GM23338 (cell line): ENCODE data around the gene HMGCS1. TPM values are rescaled to one million over a fixed set of nuclear protein-coding genes. Genes with fewer than 3 reads are reported as not detected.

Experiments
- ATAC-seq: fragments of 200-7000 bp; cut with Tn5 transposase; 3 replicates; pipeline ENCODE4 v1.9.1; 2020
- DNase-seq: peaks from one replicate; pipeline ENCODE4 v3.0.0-alpha.2; 2015; ENCODE audit warnings: low spot score
- H2AFZ ChIP-seq: fragments of 200-600 bp; sonication (generic); 2 replicates; pipeline ENCODE4 v1.8.0; 2016; ENCODE audit warnings: antibody characterized with exemption, mild to moderate bottlenecking, moderate library complexity
- H3F3A ChIP-seq: fragments of 200-600 bp; sonication (generic); replicated peaks from 2 replicates; pipeline ENCODE4 v1.8.0; 2017; ENCODE audit warnings: antibody characterized with exemption, mixed run types, low read depth
- H3K27ac ChIP-seq: fragments of 200-600 bp; sonication (generic); 2 replicates; pipeline ENCODE4 v1.6.1; 2016; ENCODE audit warnings: low read depth
- H3K27me3 ChIP-seq: fragments of 200-600 bp; sonication (generic); 2 replicates; pipeline ENCODE4 v1.8.0; 2016; ENCODE audit warnings: mild to moderate bottlenecking, mixed run types, moderate library complexity; ENCODE audit not compliant: insufficient read depth
- H3K36me3 ChIP-seq: fragments of 200-600 bp; sonication (generic); 2 replicates; pipeline ENCODE4 v1.8.0; 2016; ENCODE audit warnings: mild to moderate bottlenecking; ENCODE audit not compliant: insufficient read depth
- H3K4me1 ChIP-seq: fragments of 200-600 bp; sonication (generic); 2 replicates; pipeline ENCODE4 v1.8.0; 2016; ENCODE audit warnings: mild to moderate bottlenecking, moderate library complexity; ENCODE audit not compliant: insufficient read depth
- H3K4me2 ChIP-seq: fragments of 200-600 bp; sonication (generic); 2 replicates; pipeline ENCODE4 v1.7.1; 2017; ENCODE audit warnings: mixed run types
- H3K4me3 ChIP-seq: fragments of 200-600 bp; sonication (generic); 2 replicates; pipeline ENCODE4 v1.6.1; 2016; ENCODE audit warnings: mixed run types
- H3K79me2 ChIP-seq: fragments of 200-600 bp; sonication (generic); replicated peaks from 2 replicates; pipeline ENCODE4 v1.8.0; 2017; ENCODE audit warnings: mild to moderate bottlenecking; ENCODE audit not compliant: insufficient read depth
- H3K9me2 ChIP-seq: fragments of 200-600 bp; sonication (generic); 2 replicates; pipeline ENCODE4 v1.8.0; 2017; ENCODE audit not compliant: insufficient read depth
- H4K20me1 ChIP-seq: fragments of 200-600 bp; sonication (generic); replicated peaks from 2 replicates; pipeline ENCODE4 v1.8.0; 2017; ENCODE audit warnings: mild to moderate bottlenecking; ENCODE audit not compliant: insufficient read depth
- H3K27ac Mint-ChIP-seq: 2 replicates; pipeline ENCODE4 v1.8.0; 2020; ENCODE audit warnings: inconsistent platforms, mild to moderate bottlenecking, moderate library complexity, mixed read lengths
- H3K27me3 Mint-ChIP-seq: 3 replicates; pipeline ENCODE4 v1.8.0; 2022; ENCODE audit warnings: low read depth, mild to moderate bottlenecking, moderate library complexity, mixed read lengths, inconsistent platforms; ENCODE audit not compliant: insufficient read depth, poor library complexity
- H3K36me3 Mint-ChIP-seq: 3 replicates; pipeline ENCODE4 v1.8.0; 2021; ENCODE audit warnings: low read depth, mild to moderate bottlenecking, inconsistent platforms, moderate library complexity, mixed read lengths
- H3K4me1 Mint-ChIP-seq: 3 replicates; pipeline ENCODE4 v1.8.0; 2020; ENCODE audit warnings: mild to moderate bottlenecking, inconsistent platforms, mixed read lengths
- H3K4me3 Mint-ChIP-seq: 3 replicates; pipeline ENCODE4 v1.8.0; 2021; ENCODE audit warnings: moderate library complexity, mild to moderate bottlenecking, inconsistent platforms, mixed read lengths
- H3K9me3 Mint-ChIP-seq: 3 replicates; pipeline ENCODE4 v1.8.0; 2020; ENCODE audit warnings: moderate library complexity, mild to moderate bottlenecking, inconsistent platforms, mixed read lengths
- CREB1 ChIP-seq: fragments of 250-450 bp; sonication (Bioruptor Pico); IDR thresholded peaks from 2 replicates; pipeline ENCODE4 v1.5.0; 2020; ENCODE audit warnings: low read depth, mild to moderate bottlenecking, moderate library complexity
- CTCF ChIP-seq, 2 experiments: fragments of 200-600 bp in 1 of 2; sonication (generic) in 1 of 2; conservative IDR thresholded peaks; 2 replicates each; pipeline versions ENCODE4 v1.5.1 to v1.6.1; 2016 to 2017; ENCODE audit warnings: antibody characterized with exemption in 2 of 2, low read depth in 2 of 2, mild to moderate bottlenecking in 2 of 2, moderate library complexity in 1 of 2
- ETS1 ChIP-seq: IDR thresholded peaks from 2 replicates; pipeline ENCODE4 v1.6.1; 2016; ENCODE audit warnings: antibody characterized with exemption
- EZH2 ChIP-seq: fragments of 200-600 bp; sonication (generic); IDR thresholded peaks from one replicate; pipeline ENCODE4 v1.8.0; 2017; ENCODE audit warnings: antibody characterized with exemption, mild to moderate bottlenecking, low read depth; ENCODE audit not compliant: unreplicated experiment
- EZH2phosphoT487 ChIP-seq: fragments of 200-600 bp; sonication (generic); IDR thresholded peaks from one replicate; pipeline ENCODE4 v1.8.1; 2018; ENCODE audit warnings: antibody characterized with exemption; ENCODE audit not compliant: unreplicated experiment
- JUNB ChIP-seq: IDR thresholded peaks from one replicate; pipeline ENCODE4 v1.6.1; 2016; ENCODE audit warnings: antibody characterized with exemption; ENCODE audit not compliant: unreplicated experiment
- NANOG ChIP-seq: IDR thresholded peaks from 2 replicates; pipeline ENCODE4 v1.6.1; 2016; ENCODE audit warnings: antibody characterized with exemption, borderline replicate concordance
- POLR2AphosphoS5 ChIP-seq: IDR thresholded peaks from 2 replicates; pipeline ENCODE4 v1.6.1; 2016; ENCODE audit warnings: antibody characterized with exemption, low read depth
- REST ChIP-seq: IDR thresholded peaks from one replicate; pipeline ENCODE4 v1.6.1; 2018; ENCODE audit warnings: antibody characterized with exemption; ENCODE audit not compliant: unreplicated experiment
- STAT1 ChIP-seq: IDR thresholded peaks from one replicate; pipeline ENCODE4 v1.6.1; 2016; ENCODE audit warnings: antibody characterized with exemption; ENCODE audit not compliant: unreplicated experiment
- ZNF114 ChIP-seq: fragments of 250-450 bp; sonication (Bioruptor Pico); IDR thresholded peaks from 2 replicates; pipeline ENCODE4 v1.5.0; 2020; ENCODE audit warnings: mild to moderate bottlenecking, moderate library complexity
- ZNF331 ChIP-seq: fragments of 250-450 bp; sonication (Bioruptor Pico); IDR thresholded peaks from 2 replicates; pipeline ENCODE4 v1.5.0; 2020; ENCODE audit warnings: low read depth, mild to moderate bottlenecking, moderate library complexity
- ZNF462 ChIP-seq: fragments of 250-450 bp; sonication (Bioruptor Pico); IDR thresholded peaks from 2 replicates; pipeline ENCODE4 v1.5.0; 2020; ENCODE audit warnings: mild to moderate bottlenecking, moderate library complexity
- polyA plus RNA-seq: library from polyadenylated mRNA; unstranded; fragments of >200 nt; fragmentation: Nextera tagmentation; extraction: Ambion mirVana; gene quantifications from 2 replicates; pipeline ENCODE4 v1.2.1, GENCODE V29; 2016
- total RNA-seq: library from RNA; depleted of rRNA; stranded (reverse); fragments of >200 nt; shearing (Covaris generic); gene quantifications from 2 replicates; pipeline ENCODE4 v1.2.3, GENCODE V29; 2014

Gene HMGCS1
- total and polyA plus RNA-seq, 2 experiments from 2014 or later, result 172 to 278 TPM

- no peak for TF ChIP-seq CREB1 (CRISPR knock-in tag)
- TF ChIP-seq JUNB, result no peak
- no peak for TF ChIP-seq ZNF462
- TF ChIP-seq ZNF331 (CRISPR knock-in tag), result no peak
- no peak for TF ChIP-seq REST
- TF ChIP-seq NANOG, result no peak
- TF ChIP-seq POLR2AphosphoS5, result no peak
- no peak for TF ChIP-seq CTCF (conservative IDR thresholded peaks at IDR 0.05; ENCODE audit: low read depth in 2 of 2)
- no peak for TF ChIP-seq EZH2
- no peak for TF ChIP-seq STAT1
- TF ChIP-seq EZH2phosphoT487, result no peak
- TF ChIP-seq ETS1, result no peak
- no peak for TF ChIP-seq ZNF114 (CRISPR knock-in tag)
- Histone ChIP-seq H3K4me3 (no peak overlapping the region), H3K4me2 (no peak overlapping the region), H3K27ac (no peak overlapping the region), H3F3A (no peaks in the 10 kb centered on the region), H2AFZ (no peak overlapping the region), H3K27me3 (no peaks in the 10 kb centered on the region), H3K9me2 (peaks cover 3% of the 10 kb centered on the region; the same call in 1 of the 2 replicates), H3K4me1 (0 out of 2 replicates have a peak, but pooled peaks cover 4% of the 10 kb centered on the region), H4K20me1 (no peaks in the 10 kb centered on the region), H3K79me2 (no peaks in the 10 kb centered on the region), H3K36me3 (no peaks in the 10 kb centered on the region)
- Mint-ChIP-seq H3K4me1 (no peaks in the 10 kb centered on the region; the same call in 2 of the 3 replicates), H3K27me3 (no peaks in the 10 kb centered on the region), H3K27ac (no peak overlapping the region), H3K36me3 (no peaks in the 10 kb centered on the region), H3K9me3 (no peaks in the 10 kb centered on the region), H3K4me3 (no peak overlapping the region)
- ATAC-seq (no peak), DNase-seq (no peak)
These were observed 69.9 kb downstream of the HMGCS1 start for GRCh38 chr5:43243270-43243669.
